H1 (cell line): ENCODE measurements around the gene MOB3C. TPM values are rescaled to one million over a fixed set of nuclear protein-coding genes. Genes with fewer than 3 reads are reported as not detected.
A peak's percentile ranks its signal among the peaks of the same experiment; 100 is the strongest.

Experiments used
- CTCF ChIA-PET: fragments of 300-600 bp; sonication (Branson Sonifier 250); formaldehyde crosslinking; loops from one replicate; lab custom pipeline; 2021; ENCODE audit not compliant: partially characterized antibody; lab: Charles Lee
- POLR2A ChIA-PET: fragments of 300-600 bp; sonication (Branson Sonifier 250); formaldehyde crosslinking; loops from one replicate; lab custom pipeline; 2021; ENCODE audit warnings: inconsistent platforms; ENCODE audit not compliant: partially characterized antibody; lab: Charles Lee
- DNase-seq, 2 experiments: peaks; one replicate each; pipeline versions ENCODE4 v3.0.0 to v3.0.0-alpha.2; 2010 to 2022; ENCODE audit warnings: low spot score in 2 of 2, low read depth in 1 of 2, mixed read lengths in 1 of 2
- FAIRE-seq: peaks from 2 replicates; lab custom pipeline; 2011; peaks lifted over from hg19 to GRCh38; lab: Jason Lieb, UNC
- H2AFZ ChIP-seq: 2 replicates; pipeline ENCODE4 v1.8.1; 2012; ENCODE audit warnings: low read length, inconsistent platforms
- H2AK5ac ChIP-seq: 2 replicates; pipeline ENCODE4 v1.6.1; 2013; ENCODE audit warnings: low read depth, low read length
- H2BK120ac ChIP-seq: replicated peaks from 2 replicates; pipeline ENCODE3; 2013; ENCODE audit warnings: low read depth, low read length, inconsistent platforms
- H2BK12ac ChIP-seq: 2 replicates; pipeline ENCODE4 v1.6.1; 2013; ENCODE audit warnings: low read depth, low read length
- H2BK15ac ChIP-seq: 2 replicates; pipeline ENCODE4 v1.6.1; 2013; ENCODE audit warnings: low read length
- H2BK20ac ChIP-seq: 2 replicates; pipeline ENCODE4 v1.6.1; 2013; ENCODE audit warnings: low read length
- H2BK5ac ChIP-seq: 2 replicates; pipeline ENCODE4 v1.6.1; 2013; ENCODE audit warnings: low read depth, low read length
- H3K14ac ChIP-seq: 2 replicates; pipeline ENCODE4 v1.6.1; 2013; ENCODE audit warnings: inconsistent platforms; ENCODE audit not compliant: insufficient read length
- H3K18ac ChIP-seq: 2 replicates; pipeline ENCODE4 v1.6.1; 2013; ENCODE audit warnings: low read length; ENCODE audit errors: extremely low read depth
- H3K23ac ChIP-seq: 2 replicates; pipeline ENCODE4 v1.6.1; 2013; ENCODE audit warnings: inconsistent platforms; ENCODE audit not compliant: insufficient read length
- H3K23me2 ChIP-seq: 2 replicates; pipeline ENCODE4 v1.6.1; 2013; ENCODE audit warnings: low read depth, low read length
- H3K27ac ChIP-seq: 2 replicates; pipeline ENCODE4 v1.6.1; 2011; ENCODE audit warnings: low read depth, low read length, inconsistent platforms
- H3K27me3 ChIP-seq, 4 experiments: replicated peaks in 1 of 4; 1 replicate in 1 of 4; 2 replicates in 3 of 4; pipeline versions ENCODE4 v1.6.1 to v1.8.1; 2011 to 2013; ENCODE audit warnings: low read length in 3 of 4, mild to moderate bottlenecking in 3 of 4, inconsistent platforms in 2 of 4, mixed read lengths in 2 of 4, moderate library complexity in 1 of 4; ENCODE audit not compliant: control insufficient read depth in 3 of 4, insufficient read depth in 3 of 4; ENCODE audit errors: extremely low read depth in 1 of 4
- H3K36me3 ChIP-seq, 4 experiments: 2 replicates each; pipeline versions ENCODE4 v1.6.1 to v1.8.1; 2011 to 2013; ENCODE audit warnings: mild to moderate bottlenecking in 4 of 4, low read length in 3 of 4, moderate library complexity in 2 of 4, control low read depth in 1 of 4, inconsistent platforms in 1 of 4; ENCODE audit not compliant: insufficient read depth in 4 of 4, control insufficient read depth in 2 of 4
- H3K4ac ChIP-seq: replicated peaks from 2 replicates; pipeline ENCODE3; 2013; ENCODE audit warnings: low read length, low read depth, mixed read lengths, inconsistent platforms; ENCODE audit not compliant: insufficient read length
- H3K4me1 ChIP-seq, 4 experiments: replicated peaks in 1 of 4; 1 replicate in 1 of 4; 2 replicates in 3 of 4; pipeline versions ENCODE4 v1.6.1 to v1.8.1; 2011 to 2013; ENCODE audit warnings: low read length in 3 of 4, inconsistent platforms in 2 of 4, mixed read lengths in 1 of 4; ENCODE audit not compliant: insufficient read depth in 4 of 4, control insufficient read depth in 3 of 4
- H3K4me2 ChIP-seq, 2 experiments: 2 replicates each; pipeline versions ENCODE4 v1.6.1 to v1.8.1; 2011 to 2013; ENCODE audit warnings: low read depth in 2 of 2, low read length in 2 of 2, control low read depth in 1 of 2, inconsistent platforms in 1 of 2, mild to moderate bottlenecking in 1 of 2; ENCODE audit not compliant: insufficient read depth in 1 of 2
- H3K4me3 ChIP-seq, 4 experiments: fragments of 200-600, 300-600 bp in 1 of 4; sonication (generic), shearing (Covaris generic), sonication (Bioruptor Twin) in 1 of 4; 2 replicates each; pipeline versions ENCODE4 v1.5.1 to v1.8.1; 2011 to 2016; ENCODE audit warnings: low read length in 4 of 4, low read depth in 3 of 4, control low read depth in 2 of 4, inconsistent platforms in 2 of 4, mild to moderate bottlenecking in 2 of 4, mixed read lengths in 1 of 4, moderate library complexity in 1 of 4; ENCODE audit not compliant: insufficient read depth in 2 of 4; ENCODE audit errors: extremely low read depth in 1 of 4
- H3K56ac ChIP-seq: replicated peaks from 2 replicates; pipeline ENCODE3; 2013; ENCODE audit warnings: low read depth, mild to moderate bottlenecking, mixed read lengths, low read length, inconsistent platforms; ENCODE audit not compliant: insufficient read length
- H3K79me1 ChIP-seq: 2 replicates; pipeline ENCODE4 v1.6.1; 2013; ENCODE audit warnings: low read depth, low read length, control low read depth
- H3K79me2 ChIP-seq, 2 experiments: 2 replicates each; pipeline versions ENCODE4 v1.6.1 to v1.8.1; 2012 to 2013; ENCODE audit warnings: low read length in 2 of 2, mild to moderate bottlenecking in 2 of 2, inconsistent platforms in 1 of 2; ENCODE audit not compliant: insufficient read depth in 2 of 2, control insufficient read depth in 1 of 2
- H3K9ac ChIP-seq, 4 experiments: replicated peaks in 1 of 4; 1 replicate in 1 of 4; 2 replicates in 3 of 4; pipeline versions ENCODE4 v1.6.1 to v1.8.1; 2011 to 2013; ENCODE audit warnings: low read depth in 3 of 4, low read length in 3 of 4, control low read depth in 2 of 4, mild to moderate bottlenecking in 2 of 4, moderate library complexity in 2 of 4, inconsistent platforms in 1 of 4; ENCODE audit errors: extremely low read depth in 1 of 4
- H3K9me3 ChIP-seq, 2 experiments: 2 replicates each; pipeline versions ENCODE4 v1.6.1 to v1.8.1; 2012 to 2013; ENCODE audit warnings: mild to moderate bottlenecking in 2 of 2, moderate library complexity in 2 of 2, control low read depth in 1 of 2, inconsistent platforms in 1 of 2, low read depth in 1 of 2, low read length in 1 of 2, mixed read lengths in 1 of 2; ENCODE audit not compliant: insufficient read depth in 2 of 2
- H4K20me1 ChIP-seq, 2 experiments: replicated peaks in 1 of 2; 2 replicates each; pipeline versions ENCODE3 to v1.8.1; 2011 to 2013; ENCODE audit warnings: inconsistent platforms in 2 of 2, low read length in 2 of 2, mild to moderate bottlenecking in 1 of 2; ENCODE audit not compliant: insufficient read depth in 2 of 2, control insufficient read depth in 1 of 2
- H4K5ac ChIP-seq: 2 replicates; pipeline ENCODE4 v1.6.1; 2013; ENCODE audit warnings: low read length, low read depth, mixed read lengths, inconsistent platforms; ENCODE audit not compliant: insufficient read length
- H4K8ac ChIP-seq: 2 replicates; pipeline ENCODE4 v1.8.0; 2013; ENCODE audit warnings: mild to moderate bottlenecking, moderate library complexity, low read length, inconsistent platforms; ENCODE audit not compliant: insufficient read depth; ENCODE audit errors: extremely low read depth
- H4K91ac ChIP-seq: replicated peaks from 2 replicates; pipeline ENCODE3; 2013; ENCODE audit warnings: low read length, mixed read lengths, inconsistent platforms; ENCODE audit not compliant: insufficient read length
- E2F6 ChIP-seq: IDR thresholded peaks from 2 replicates; pipeline ENCODE4 v1.6.1; 2012; ENCODE audit warnings: inconsistent platforms
- POU5F1 ChIP-seq: IDR thresholded peaks from 2 replicates; pipeline ENCODE4 v1.6.1; 2011; ENCODE audit warnings: low read depth, mild to moderate bottlenecking, low read length, moderate library complexity
- RAD21 ChIP-seq, 2 experiments: IDR thresholded peaks in 1 of 2; conservative IDR thresholded peaks in 1 of 2; 2 replicates each; pipeline ENCODE4 v1.6.1; 2011; ENCODE audit warnings: low read depth in 2 of 2, low read length in 2 of 2, improper control_type of control experiment in 1 of 2, inconsistent platforms in 1 of 2, mild to moderate bottlenecking in 1 of 2, moderate library complexity in 1 of 2
- TAF7 ChIP-seq: optimal IDR thresholded peaks from 2 replicates; pipeline ENCODE3; 2011; ENCODE audit warnings: low read depth, mild to moderate bottlenecking, inconsistent platforms, low read length, moderate library complexity, borderline replicate concordance
- WGBS, 2 experiments: shearing (Covaris generic) in 1 of 2; methylation state at CpG; one replicate each; pipeline versions ENCODE4 v1.1.6 to v1.1.7; 2013 to 2015; ENCODE audit warnings: low lambda C conversion rate in 2 of 2, mixed read lengths in 2 of 2, inconsistent platforms in 1 of 2, low coverage in 1 of 2, missing lambda C conversion rate in 1 of 2; ENCODE audit not compliant: insufficient replicate concordance in 2 of 2, insufficient coverage in 1 of 2, insufficient read length in 1 of 2; ENCODE audit errors: extremely low coverage in 1 of 2, missing lambda C conversion rate in 1 of 2; 5-methylcytosine and 5-hydroxymethylcytosine counted together
- polyA plus RNA-seq, 7 experiments: library from polyadenylated mRNA; depleted of rRNA in 3 of 7; stranded (reverse) in 5 of 7; unstranded in 2 of 7; fragments of >200 nt in 5 of 7; fragments of 200-250 nt in 2 of 7; gene quantifications; 1 replicate in 5 of 7; 2 replicates in 1 of 7; 4 replicates in 1 of 7; pipeline versions ENCODE4 v1.2.1 to v1.2.3, GENCODE V29; 2011 to 2013; ENCODE audit warnings: missing spikeins in 2 of 7, mixed read lengths in 2 of 7
- total RNA-seq: library from RNA; stranded (reverse); fragmentation: NEBNext Ultra II Directional; extraction: Animal tissue kit (Norgen Biotek cat#: 25700); gene quantifications from 2 replicates; pipeline ENCODE4 v1.2.1, GENCODE V29; 2021
- TF ChIP-seq, protein P1 (sequence below), 3 experiments: IDR thresholded peaks; 1 replicate in 2 of 3; 2 replicates in 1 of 3; pipeline versions ENCODE4 v1.5.1 to v1.6.1; 2011; ENCODE audit warnings: low read length in 3 of 3, mild to moderate bottlenecking in 3 of 3, inconsistent platforms in 2 of 3, low read depth in 1 of 3, moderate library complexity in 1 of 3; ENCODE audit not compliant: insufficient read depth in 1 of 3; ENCODE audit errors: control extremely low read depth in 1 of 3

The MOB3C gene
- total and polyA plus RNA-seq, 2 of the 8 experiments (the other 6 are each of a cell fraction or from before 2014, with no cell fraction given): 5.8 to 6.6 TPM

- no peaks in the 10 kb centered on the region for H4K20me1 ChIP-seq
- H3K4me2 ChIP-seq: no peak overlapping the region
- 0 out of 2 replicates have a peak, but pooled peaks cover 2% of the 10 kb centered on the region for H3K23me2 ChIP-seq
- no peak overlapping the region for H2BK20ac ChIP-seq
- H2BK12ac ChIP-seq: no peak overlapping the region
- DNase-seq (peak in 1 of 2 experiments; percentile 70), FAIRE-seq (peak; percentile 32)
- H3K79me2 ChIP-seq: no peaks in the 10 kb centered on the region
- H3K27me3 ChIP-seq: peaks cover 0 to 6% (median 5%) of the 10 kb centered on the region in 4 experiments; a peak in 5 of 7 replicates
- H2BK120ac ChIP-seq: no peak overlapping the region
- H3K4ac ChIP-seq: no peak overlapping the region
- TF ChIP-seq E2F6: no peak
- TF ChIP-seq, protein P1, sequence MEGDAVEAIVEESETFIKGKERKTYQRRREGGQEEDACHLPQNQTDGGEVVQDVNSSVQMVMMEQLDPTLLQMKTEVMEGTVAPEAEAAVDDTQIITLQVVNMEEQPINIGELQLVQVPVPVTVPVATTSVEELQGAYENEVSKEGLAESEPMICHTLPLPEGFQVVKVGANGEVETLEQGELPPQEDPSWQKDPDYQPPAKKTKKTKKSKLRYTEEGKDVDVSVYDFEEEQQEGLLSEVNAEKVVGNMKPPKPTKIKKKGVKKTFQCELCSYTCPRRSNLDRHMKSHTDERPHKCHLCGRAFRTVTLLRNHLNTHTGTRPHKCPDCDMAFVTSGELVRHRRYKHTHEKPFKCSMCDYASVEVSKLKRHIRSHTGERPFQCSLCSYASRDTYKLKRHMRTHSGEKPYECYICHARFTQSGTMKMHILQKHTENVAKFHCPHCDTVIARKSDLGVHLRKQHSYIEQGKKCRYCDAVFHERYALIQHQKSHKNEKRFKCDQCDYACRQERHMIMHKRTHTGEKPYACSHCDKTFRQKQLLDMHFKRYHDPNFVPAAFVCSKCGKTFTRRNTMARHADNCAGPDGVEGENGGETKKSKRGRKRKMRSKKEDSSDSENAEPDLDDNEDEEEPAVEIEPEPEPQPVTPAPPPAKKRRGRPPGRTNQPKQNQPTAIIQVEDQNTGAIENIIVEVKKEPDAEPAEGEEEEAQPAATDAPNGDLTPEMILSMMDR (IDR thresholded peaks at IDR 0.05; ENCODE audit: control extremely low read depth in 1 of 3, insufficient read depth in 1 of 3, low read depth in 1 of 3, low read length in 3 of 3): peak; percentile 38 to 76 (median 72)
- no peak for TF ChIP-seq POU5F1
- TF ChIP-seq TAF7: no peak
- TF ChIP-seq RAD21 (IDR thresholded peaks at IDR 0.05 in 1 of 2, conservative IDR thresholded peaks at IDR 0.05 in 1 of 2; ENCODE audit: low read depth in 2 of 2, low read length in 2 of 2): peak; percentile 66 to 78
- H4K91ac ChIP-seq: no peak overlapping the region
- H3K56ac ChIP-seq: no peak overlapping the region
- H3K36me3 ChIP-seq: no peaks in the 10 kb centered on the region
- no peaks in the 10 kb centered on the region; a peak in 3 of 7 replicates for H3K4me1 ChIP-seq
- H2AK5ac ChIP-seq: no peak overlapping the region
- H3K9me3 ChIP-seq: no peaks in the 10 kb centered on the region
- H4K5ac ChIP-seq: no peak overlapping the region
- CTCF ChIA-PET: interaction anchor here (0.7 to 14.2 kb wide), 31 partner anchors 8 to 175 kb away, joined by 3 to 126 read pairs (median 4); partner anchors contain the start of gene MKNK1
- no peak overlapping the region for H4K8ac ChIP-seq
- H3K23ac ChIP-seq: no peak overlapping the region
- 0 out of 2 replicates have a peak overlapping the region, but pooled peaks have one; percentile 9 for H2AFZ ChIP-seq
- no peak overlapping the region for H3K27ac ChIP-seq
- H3K9ac ChIP-seq: no peak overlapping the region
- no peak overlapping the region for H2BK15ac ChIP-seq
- 83% methylated on average over 3 of the region's 3 CpGs; no CpG with 5 or more reads in 1 of the 2 experiments for WGBS, 2 experiments
- no peaks in the 10 kb centered on the region for H3K79me1 ChIP-seq
- no peak overlapping the region for H3K4me3 ChIP-seq
- H2BK5ac ChIP-seq: no peak overlapping the region
- no peak overlapping the region for H3K18ac ChIP-seq
- POLR2A ChIA-PET: interaction anchor here (1.6 to 3.0 kb wide), 3 partner anchors 9 to 46 kb away, joined by 4 to 13 read pairs (median 7); partner anchors contain the start of gene ATPAF1
- no peak overlapping the region for H3K14ac ChIP-seq
Measured at GRCh38 chr1:46622344-46622743, 5.7 kb upstream of the MOB3C start.
